Lower leg skin (tissue), 3 donors: ENCODE data around the gene TUT1.
A peak's percentile ranks its signal among the peaks of the same experiment; 100 is the strongest.

Experiments used
- CTCF ChIP-seq, 3 donors: fragments of 450-650 bp; IDR thresholded peaks; one replicate each; pipeline ENCODE4 v1.5.1; 2016; ENCODE audit warnings: antibody characterized with exemption in 3 of 3, mild to moderate bottlenecking in 3 of 3, moderate library complexity in 2 of 3
- POLR2A ChIP-seq, 2 donors: fragments of 450-650 bp; IDR thresholded peaks; one replicate each; pipeline ENCODE4 v1.6.1; 2016 to 2017; ENCODE audit warnings: antibody characterized with exemption in 2 of 2, mild to moderate bottlenecking in 1 of 2, moderate library complexity in 1 of 2

GRCh38 chr11:62573592-62574362 lies 17.5 kb downstream of the TUT1 start, which contains the start of gene EEF1G:
- TF ChIP-seq CTCF (IDR thresholded peaks at IDR 0.05) (no peak), POLR2A (IDR thresholded peaks at IDR 0.05) (peak in 1 of 2 donors; percentile 47)
